DOHH2 (cell line): ENCODE data around the gene EML6.

Experiments
- EZH2phosphoT487 ChIP-seq: fragments of 200-600 bp; sonication (generic); IDR thresholded peaks from 2 replicates; pipeline ENCODE4 v1.6.1; 2017; ENCODE audit warnings: borderline replicate concordance, mild to moderate bottlenecking, antibody characterized with exemption, low read length, moderate library complexity, mixed read lengths
- TF ChIP-seq, protein P1 (sequence below): fragments of 200-600 bp; sonication (generic); IDR thresholded peaks from one replicate; pipeline ENCODE4 v1.5.1; 2014; ENCODE audit warnings: antibody characterized with exemption, mild to moderate bottlenecking, low read depth, low read length; ENCODE audit not compliant: poor library complexity, severe bottlenecking

DNA sequence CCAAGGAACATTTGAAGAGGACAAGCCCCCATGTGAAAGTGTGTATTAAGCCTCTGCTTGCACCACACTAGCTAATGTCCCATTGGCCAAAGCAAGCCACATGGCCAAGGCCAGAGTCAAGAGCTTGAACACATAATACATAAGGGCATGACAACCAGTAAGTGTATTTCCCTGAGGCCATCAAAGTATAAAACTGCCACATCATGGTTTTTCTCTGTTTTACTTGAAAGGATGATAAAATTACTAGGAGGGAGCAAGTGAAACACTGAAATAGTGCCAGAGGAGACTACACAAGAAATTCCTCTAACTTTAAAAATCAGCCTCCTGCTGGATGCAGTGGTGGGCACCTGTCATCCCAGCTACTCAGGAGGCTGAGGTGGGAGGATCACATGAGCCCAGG is 30.9 kb upstream of the EML6 start:
- TF ChIP-seq, protein P1, sequence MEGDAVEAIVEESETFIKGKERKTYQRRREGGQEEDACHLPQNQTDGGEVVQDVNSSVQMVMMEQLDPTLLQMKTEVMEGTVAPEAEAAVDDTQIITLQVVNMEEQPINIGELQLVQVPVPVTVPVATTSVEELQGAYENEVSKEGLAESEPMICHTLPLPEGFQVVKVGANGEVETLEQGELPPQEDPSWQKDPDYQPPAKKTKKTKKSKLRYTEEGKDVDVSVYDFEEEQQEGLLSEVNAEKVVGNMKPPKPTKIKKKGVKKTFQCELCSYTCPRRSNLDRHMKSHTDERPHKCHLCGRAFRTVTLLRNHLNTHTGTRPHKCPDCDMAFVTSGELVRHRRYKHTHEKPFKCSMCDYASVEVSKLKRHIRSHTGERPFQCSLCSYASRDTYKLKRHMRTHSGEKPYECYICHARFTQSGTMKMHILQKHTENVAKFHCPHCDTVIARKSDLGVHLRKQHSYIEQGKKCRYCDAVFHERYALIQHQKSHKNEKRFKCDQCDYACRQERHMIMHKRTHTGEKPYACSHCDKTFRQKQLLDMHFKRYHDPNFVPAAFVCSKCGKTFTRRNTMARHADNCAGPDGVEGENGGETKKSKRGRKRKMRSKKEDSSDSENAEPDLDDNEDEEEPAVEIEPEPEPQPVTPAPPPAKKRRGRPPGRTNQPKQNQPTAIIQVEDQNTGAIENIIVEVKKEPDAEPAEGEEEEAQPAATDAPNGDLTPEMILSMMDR, result no peak
- no peak for TF ChIP-seq EZH2phosphoT487
